Measurements from ENCODE around the gene MRPL36. TPM values are rescaled to one million over a fixed set of nuclear protein-coding genes. Genes with fewer than 3 reads are reported as not detected.

MRPL36 gene
- total RNA-seq, result 42.2 and 75.0 TPM in 2 replicates

GRCh38 chr5:1799602-1800471, at the start of gene MRPL36:
MRPL36 (minus strand) TSS chr5:1799837; CDS start chr5:1798935, 902 bp downstream.

GRCh38 chr5:1801222-1801966, 1.8 kb upstream of the MRPL36 start, which contains the start of gene NDUFS6:
NDUFS6 (plus strand) TSS chr5:1801407; CDS start chr5:1801418, 11 bp downstream.

Other genes with a start within 250 kb of the MRPL36 start
- gene NDUFS6, start 1.6 kb upstream of the MRPL36 start, total RNA-seq, result 125 and 143 TPM in 2 replicates
- gene IRX4, start 83.1 kb upstream of the MRPL36 start, total RNA-seq, result 54.4 and 59.8 TPM in 2 replicates